Measurements from ENCODE around the gene PNPLA5.

DNA sequence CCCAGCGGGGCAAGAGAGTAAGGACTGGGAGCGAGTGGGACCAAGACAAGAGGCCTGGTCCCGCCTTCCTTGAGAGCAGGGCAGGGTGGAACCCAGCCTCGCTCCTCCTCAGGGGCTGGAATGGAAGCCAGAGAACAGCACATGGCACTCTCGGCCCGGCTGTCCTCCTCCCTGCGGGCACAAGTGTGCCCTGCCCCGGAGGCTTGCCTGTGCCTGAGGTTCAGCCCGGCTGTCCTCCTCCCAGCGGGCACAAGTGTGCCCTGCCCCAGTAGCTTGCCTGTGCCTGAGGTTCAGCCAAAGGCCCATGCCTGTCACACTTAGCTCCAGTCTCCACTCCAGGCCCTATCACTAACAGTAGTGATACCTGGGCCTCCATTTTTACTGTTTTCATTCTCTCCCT, 53.7 kb downstream of the PNPLA5 start:
- TF ChIP-seq, protein P1, sequence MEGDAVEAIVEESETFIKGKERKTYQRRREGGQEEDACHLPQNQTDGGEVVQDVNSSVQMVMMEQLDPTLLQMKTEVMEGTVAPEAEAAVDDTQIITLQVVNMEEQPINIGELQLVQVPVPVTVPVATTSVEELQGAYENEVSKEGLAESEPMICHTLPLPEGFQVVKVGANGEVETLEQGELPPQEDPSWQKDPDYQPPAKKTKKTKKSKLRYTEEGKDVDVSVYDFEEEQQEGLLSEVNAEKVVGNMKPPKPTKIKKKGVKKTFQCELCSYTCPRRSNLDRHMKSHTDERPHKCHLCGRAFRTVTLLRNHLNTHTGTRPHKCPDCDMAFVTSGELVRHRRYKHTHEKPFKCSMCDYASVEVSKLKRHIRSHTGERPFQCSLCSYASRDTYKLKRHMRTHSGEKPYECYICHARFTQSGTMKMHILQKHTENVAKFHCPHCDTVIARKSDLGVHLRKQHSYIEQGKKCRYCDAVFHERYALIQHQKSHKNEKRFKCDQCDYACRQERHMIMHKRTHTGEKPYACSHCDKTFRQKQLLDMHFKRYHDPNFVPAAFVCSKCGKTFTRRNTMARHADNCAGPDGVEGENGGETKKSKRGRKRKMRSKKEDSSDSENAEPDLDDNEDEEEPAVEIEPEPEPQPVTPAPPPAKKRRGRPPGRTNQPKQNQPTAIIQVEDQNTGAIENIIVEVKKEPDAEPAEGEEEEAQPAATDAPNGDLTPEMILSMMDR (conservative IDR thresholded peaks at IDR 0.05; ENCODE audit: low read length) = no peak
- no peak for TF ChIP-seq EZH2phosphoT487 (IDR thresholded peaks at IDR 0.05; ENCODE audit: borderline replicate concordance)

Measured in Loucy (cell line).